Testis (tissue), 3 donors: ENCODE data around the gene ZNF555. TPM values are rescaled to one million over a fixed set of nuclear protein-coding genes. Genes with fewer than 3 reads are reported as not detected.
"Not testable (repeated sequence)": the region's sequence is repeated elsewhere in the genome, so short reads cannot be mapped to it uniquely, and the experiment has no call there.

Experiments used
- DNase-seq: peaks from one replicate; pipeline ENCODE4 v3.0.0-alpha.2; 2019
- H3K27ac ChIP-seq, 2 donors: fragments of 200-600 bp; sonication (generic); one replicate each; pipeline ENCODE4 v1.5.1; 2019
- H3K27me3 ChIP-seq: fragments of 200-600 bp; sonication (generic); one replicate; pipeline ENCODE4 v1.5.1; 2019
- H3K36me3 ChIP-seq: fragments of 200-600 bp; sonication (generic); one replicate; pipeline ENCODE4 v1.5.1; 2017; ENCODE audit warnings: low read depth; ENCODE audit errors: missing control alignments
- H3K4me1 ChIP-seq: fragments of 200-600 bp; sonication (generic); one replicate; pipeline ENCODE4 v1.5.1; 2019
- H3K4me3 ChIP-seq, 2 donors: fragments of 200-600 bp; sonication (generic); one replicate each; pipeline ENCODE4 v1.5.1; 2017 to 2019
- H3K9me3 ChIP-seq: fragments of 200-600 bp; sonication (generic); one replicate; pipeline ENCODE4 v1.5.1; 2017
- POLR2A ChIP-seq: fragments of 450-650 bp; IDR thresholded peaks from one replicate; pipeline ENCODE4 v1.6.1; 2017; ENCODE audit warnings: antibody characterized with exemption, mild to moderate bottlenecking, moderate library complexity
- WGBS, 2 donors: methylation state at CpG; one replicate each; pipeline ENCODE4 v1.1.5; 2018; 5-methylcytosine and 5-hydroxymethylcytosine counted together
- intact Hi-C: fragments of 100-400 bp; cut with DNase I; formaldehyde crosslinking; loops from one replicate; pipeline ENCODE4 v1.15.1; 2023; ENCODE audit warnings: low total_unique reads
- polyA plus RNA-seq: library from polyadenylated mRNA; stranded (reverse); fragments of 350-450 nt; fragmentation: Illumina TruSeq; extraction: RNeasy Lipid Tissue Mini Kit (QIAGEN cat#74804); gene quantifications from one replicate; pipeline ENCODE4 v1.2.3, GENCODE V29; 2014; ENCODE audit warnings: low read depth, low replicate concordance; ENCODE audit not compliant: insufficient read depth
- total RNA-seq, 2 donors: library from RNA; depleted of rRNA; stranded (reverse); fragments of >200 nt; gene quantifications; one replicate each; pipeline ENCODE4 v1.2.3, GENCODE V29; 2016
- TF ChIP-seq, protein P1 (sequence below), 3 experiments: fragments of 450-650 bp in 2 of 3; fragments of 200-600 bp in 1 of 3; sonication (generic) in 1 of 3; IDR thresholded peaks; one replicate each; pipeline ENCODE4 v1.5.1; 2016 to 2019; ENCODE audit warnings: antibody characterized with exemption in 3 of 3, mild to moderate bottlenecking in 2 of 3, moderate library complexity in 1 of 3

The ZNF555 gene
- total and polyA plus RNA-seq, 3 donors from 2014 or later = 7.1 to 8.5 (median 7.2) TPM

GRCh38 chr19:2887391-2887914 is 46.2 kb downstream of the ZNF555 start:
- Histone ChIP-seq H3K4me1 (peaks cover 8% of the 10 kb centered on the region), H3K4me3 (no peak overlapping the region), H3K9me3 (no peaks in the 10 kb centered on the region), H3K27ac (peak overlapping the region in 1 of 2 donors; percentile 43), H3K27me3 (no peaks in the 10 kb centered on the region), H3K36me3 (no peaks in the 10 kb centered on the region)
- DNase-seq = peak; percentile 32
- intact Hi-C loops = loop anchor here (10.0 kb wide), 1 partner anchor 243 kb away; no protein-coding TSS in a partner anchor
- TF ChIP-seq POLR2A = no peak
- TF ChIP-seq, protein P1, sequence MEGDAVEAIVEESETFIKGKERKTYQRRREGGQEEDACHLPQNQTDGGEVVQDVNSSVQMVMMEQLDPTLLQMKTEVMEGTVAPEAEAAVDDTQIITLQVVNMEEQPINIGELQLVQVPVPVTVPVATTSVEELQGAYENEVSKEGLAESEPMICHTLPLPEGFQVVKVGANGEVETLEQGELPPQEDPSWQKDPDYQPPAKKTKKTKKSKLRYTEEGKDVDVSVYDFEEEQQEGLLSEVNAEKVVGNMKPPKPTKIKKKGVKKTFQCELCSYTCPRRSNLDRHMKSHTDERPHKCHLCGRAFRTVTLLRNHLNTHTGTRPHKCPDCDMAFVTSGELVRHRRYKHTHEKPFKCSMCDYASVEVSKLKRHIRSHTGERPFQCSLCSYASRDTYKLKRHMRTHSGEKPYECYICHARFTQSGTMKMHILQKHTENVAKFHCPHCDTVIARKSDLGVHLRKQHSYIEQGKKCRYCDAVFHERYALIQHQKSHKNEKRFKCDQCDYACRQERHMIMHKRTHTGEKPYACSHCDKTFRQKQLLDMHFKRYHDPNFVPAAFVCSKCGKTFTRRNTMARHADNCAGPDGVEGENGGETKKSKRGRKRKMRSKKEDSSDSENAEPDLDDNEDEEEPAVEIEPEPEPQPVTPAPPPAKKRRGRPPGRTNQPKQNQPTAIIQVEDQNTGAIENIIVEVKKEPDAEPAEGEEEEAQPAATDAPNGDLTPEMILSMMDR (IDR thresholded peaks at IDR 0.05) = peak; percentile 40 to 66 (median 63)
- 15 to 22% methylated on average over 9 of the region's 9 CpGs for WGBS, 2 donors

GRCh38 chr19:2888731-2889224 is 47.5 kb downstream of the ZNF555 start:
- Histone ChIP-seq H3K36me3 (no peaks in the 10 kb centered on the region), H3K9me3 (no peaks in the 10 kb centered on the region), H3K27ac (no peak overlapping the region), H3K4me1 (peaks cover 9% of the 10 kb centered on the region), H3K4me3 (peak overlapping the region; percentile 49 to 62), H3K27me3 (no peaks in the 10 kb centered on the region)
- DNase-seq = peak; percentile 82
- WGBS, 2 donors = 60 to 67% methylated on average over 19 to 36 of the region's 37 CpGs
- no peak for TF ChIP-seq POLR2A
- TF ChIP-seq, protein P1 (IDR thresholded peaks at IDR 0.05) = no peak
- intact Hi-C loops = loop anchor here (10.0 kb wide), 1 partner anchor 244 kb away; no protein-coding TSS in a partner anchor

DNA sequence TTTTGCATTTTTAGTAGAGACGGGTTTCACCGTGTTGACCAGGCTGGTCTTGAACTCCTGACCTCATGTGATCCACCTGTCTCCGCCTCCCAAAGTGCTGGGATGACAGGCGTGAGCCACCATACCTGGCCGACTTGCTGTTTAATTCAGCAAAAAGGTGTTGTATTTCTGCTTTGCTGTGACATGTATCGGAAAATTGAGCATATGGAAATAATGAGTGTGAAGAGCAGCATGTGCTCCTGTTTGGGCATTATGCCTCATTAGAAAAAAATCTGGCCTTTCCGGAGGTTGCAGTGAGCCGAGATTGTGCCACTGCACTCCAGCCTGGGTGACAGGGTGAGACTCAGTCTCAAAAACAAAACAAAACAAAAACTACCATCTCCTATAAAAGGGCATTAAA is 49.3 kb downstream of the ZNF555 start:
- H3K27ac ChIP-seq, H3K9me3 ChIP-seq, DNase-seq, H3K36me3 ChIP-seq, intact Hi-C loops, H3K27me3 ChIP-seq, H3K4me3 ChIP-seq: not testable (repeated sequence)
- peaks cover 12% of the 10 kb centered on the region for H3K4me1 ChIP-seq
- WGBS, 2 donors = 65 to 78% methylated on average over 7 to 8 of the region's 8 CpGs

DNA sequence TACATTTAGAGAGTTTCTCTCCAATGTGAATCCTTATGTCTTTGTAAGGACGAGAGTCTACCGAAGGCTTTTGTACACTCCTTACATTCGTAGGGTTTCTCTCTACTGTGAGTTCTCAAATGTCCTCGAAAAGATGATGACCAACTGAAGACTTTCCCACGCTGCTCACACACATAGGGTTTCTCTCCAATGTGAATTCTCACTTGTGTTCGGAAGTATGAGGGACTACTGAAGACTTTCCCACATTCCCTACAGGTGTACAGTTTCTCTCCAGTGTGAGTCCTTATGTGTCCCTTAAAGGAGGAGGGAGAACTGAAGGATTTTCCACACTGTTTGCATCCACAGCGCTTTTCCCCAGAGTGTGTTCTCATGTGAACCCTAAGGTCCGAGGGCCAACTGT is 55.4 kb downstream of the ZNF555 start:
- intact Hi-C loops = no loop called here
- TF ChIP-seq, protein P1 (IDR thresholded peaks at IDR 0.05) = no peak
- no peak for TF ChIP-seq POLR2A
- H3K27ac ChIP-seq = no peak overlapping the region
- H3K27me3 ChIP-seq = no peaks in the 10 kb centered on the region
- H3K4me1 ChIP-seq = peaks cover 9% of the 10 kb centered on the region
- H3K9me3 ChIP-seq = no peaks in the 10 kb centered on the region
- no peak for DNase-seq
- H3K4me3 ChIP-seq = no peak overlapping the region
- no peaks in the 10 kb centered on the region for H3K36me3 ChIP-seq
- WGBS, 2 donors = 72 to 81% methylated on average over 8 of the region's 8 CpGs

DNA sequence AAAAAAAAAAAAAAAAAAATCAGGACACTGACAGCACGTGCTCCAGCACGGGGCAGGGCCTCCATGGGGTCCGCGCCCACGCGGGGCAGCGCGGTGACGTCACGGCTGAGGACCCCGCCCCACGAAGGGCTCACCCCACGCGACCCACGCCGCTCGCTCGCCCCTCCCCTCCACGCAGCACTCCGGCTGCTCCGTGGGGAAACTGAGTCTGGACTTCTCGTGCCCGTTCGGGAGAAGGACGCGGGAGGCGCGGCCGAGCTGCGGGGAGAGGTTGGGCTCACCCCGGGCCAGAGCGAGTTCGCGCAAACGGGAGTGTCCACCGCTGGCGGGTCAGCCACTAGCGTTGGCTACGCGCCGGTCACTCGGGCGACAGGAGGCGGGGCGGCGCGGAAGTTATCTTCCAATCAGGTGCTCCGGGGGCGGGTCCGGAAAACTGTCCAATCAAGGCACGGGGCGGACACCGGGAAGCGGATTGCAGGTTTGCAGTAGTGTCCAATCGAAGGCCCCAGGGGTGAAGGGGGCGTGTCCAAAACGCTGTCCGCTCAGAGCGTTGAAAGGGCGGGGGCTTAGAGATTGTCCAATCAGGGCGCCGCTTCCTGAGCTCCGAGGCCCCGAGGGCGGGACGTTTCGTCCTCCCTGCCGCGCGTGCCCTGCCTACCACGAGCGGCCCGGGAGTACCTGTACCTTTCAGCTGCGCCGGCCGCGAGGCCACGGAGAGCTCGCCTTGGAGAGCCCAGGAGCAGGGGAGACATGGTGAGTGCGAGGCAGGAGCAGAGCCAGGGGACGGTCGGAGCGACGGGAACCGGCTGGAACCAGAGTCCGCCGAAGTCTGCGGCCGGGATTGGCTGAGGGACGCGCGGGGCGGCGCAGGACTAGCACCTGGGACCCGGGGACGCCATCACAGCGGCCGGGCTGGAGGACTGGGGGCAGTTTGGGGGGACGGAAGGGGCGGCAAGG is 59.3 kb downstream of the ZNF555 start, which contains the start of gene ZNF57:
Gene ZNF57, plus strand, starts transcription at position 633 of the 957 bp plus-strand sequence. Its CDS starts 118 bp downstream, at position 751.
- WGBS, 2 donors = 0 to 1% methylated on average over 39 to 93 of the region's 100 CpGs
- Histone ChIP-seq H3K27me3 (no peaks in the 10 kb centered on the region), H3K4me3 (peak within 1 kb of the TSS; percentile 59 to 74), H3K9me3 (no peaks in the 10 kb centered on the region), H3K4me1 (peaks cover 8% of the 10 kb centered on the region), H3K27ac (peak within 1 kb of the TSS; percentile 85 to 88), H3K36me3 (no peaks in the 10 kb centered on the region)
- TF ChIP-seq, protein P1 (IDR thresholded peaks at IDR 0.05) = no peak
- no peak for TF ChIP-seq POLR2A
- peak; percentile 100 for DNase-seq
- intact Hi-C loops = no loop called here
